Measurements from ENCODE around the gene CC2D1B.
"Not testable (repeated sequence)": the region's sequence is repeated elsewhere in the genome, so short reads cannot be mapped to it uniquely, and the experiment has no call there.

Gene CC2D1B, protein sequence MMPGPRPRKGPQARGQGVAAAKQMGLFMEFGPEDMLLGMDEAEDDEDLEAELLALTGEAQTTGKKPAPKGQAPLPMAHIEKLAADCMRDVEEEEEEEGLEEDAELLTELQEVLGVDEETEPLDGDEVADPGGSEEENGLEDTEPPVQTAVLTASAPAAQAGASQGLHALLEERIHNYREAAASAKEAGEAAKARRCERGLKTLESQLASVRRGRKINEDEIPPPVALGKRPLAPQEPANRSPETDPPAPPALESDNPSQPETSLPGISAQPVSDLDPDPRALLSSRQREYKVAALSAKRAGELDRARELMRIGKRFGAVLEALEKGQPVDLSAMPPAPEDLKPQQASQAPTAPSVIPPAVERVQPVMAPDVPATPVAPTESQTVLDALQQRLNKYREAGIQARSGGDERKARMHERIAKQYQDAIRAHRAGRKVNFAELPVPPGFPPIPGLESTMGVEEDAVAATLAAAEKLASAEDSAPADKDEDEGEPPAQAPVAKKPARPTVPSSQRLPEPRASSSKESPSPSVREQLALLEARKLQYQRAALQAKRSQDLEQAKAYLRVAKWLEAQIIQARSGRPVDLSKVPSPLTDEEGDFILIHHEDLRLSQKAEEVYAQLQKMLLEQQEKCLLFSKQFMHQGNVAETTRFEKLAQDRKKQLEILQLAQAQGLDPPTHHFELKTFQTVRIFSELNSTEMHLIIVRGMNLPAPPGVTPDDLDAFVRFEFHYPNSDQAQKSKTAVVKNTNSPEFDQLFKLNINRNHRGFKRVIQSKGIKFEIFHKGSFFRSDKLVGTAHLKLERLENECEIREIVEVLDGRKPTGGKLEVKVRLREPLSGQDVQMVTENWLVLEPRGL

GRCh38 chr1:52365746-52366516, at the start of gene CC2D1B:
Gene CC2D1B (minus strand): TSS chr1:52366205. CDS start chr1:52364620, 1,585 bp downstream.
- DNase-seq (ENCODE audit: low spot score): peak; percentile 93

- DNase-seq (ENCODE audit: low spot score): no peak
These were observed 48.9 kb upstream of the CC2D1B start for GRCh38 chr1:52414942-52415341.

- DNase-seq (ENCODE audit: low spot score): no peak
These were observed 47.5 kb upstream of the CC2D1B start for GRCh38 chr1:52413410-52413989.

DNA sequence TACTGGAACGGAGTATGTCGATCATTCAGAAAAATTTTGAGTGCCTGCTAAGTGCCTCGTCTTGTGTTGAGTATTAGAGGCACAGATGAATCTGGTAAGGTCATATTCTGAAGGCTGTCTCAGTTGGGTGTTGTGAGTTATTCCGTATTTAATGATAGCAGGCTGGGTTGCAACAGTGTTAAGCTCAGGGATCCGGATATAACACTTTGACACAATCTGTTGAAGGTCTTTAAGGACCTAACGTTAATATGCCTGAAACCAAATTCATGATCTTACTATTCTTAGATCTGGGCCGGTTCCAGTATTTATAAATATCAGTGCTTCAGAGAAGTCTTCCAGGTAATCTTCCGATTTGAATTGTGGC, 39.0 kb upstream of the CC2D1B start:
- DNase-seq (ENCODE audit: low spot score): no peak

GRCh38 chr1:52404116-52404974, 38.3 kb upstream of the CC2D1B start, which contains the start of the genes ORC1 and PRPF38A:
Gene ORC1 (minus strand): TSS chr1:52404423. CDS start chr1:52402223, 2,200 bp downstream.
Gene PRPF38A (plus strand): TSS chr1:52404602. CDS start chr1:52404750, 148 bp downstream.
- peak; percentile 99 for DNase-seq (ENCODE audit: low spot score)

- no peak for DNase-seq (ENCODE audit: low spot score)
These were observed 37.6 kb upstream of the CC2D1B start for GRCh38 chr1:52403566-52404115.

- DNase-seq (ENCODE audit: low spot score): no peak
These were observed 36.8 kb upstream of the CC2D1B start for GRCh38 chr1:52402860-52403240.

DNA sequence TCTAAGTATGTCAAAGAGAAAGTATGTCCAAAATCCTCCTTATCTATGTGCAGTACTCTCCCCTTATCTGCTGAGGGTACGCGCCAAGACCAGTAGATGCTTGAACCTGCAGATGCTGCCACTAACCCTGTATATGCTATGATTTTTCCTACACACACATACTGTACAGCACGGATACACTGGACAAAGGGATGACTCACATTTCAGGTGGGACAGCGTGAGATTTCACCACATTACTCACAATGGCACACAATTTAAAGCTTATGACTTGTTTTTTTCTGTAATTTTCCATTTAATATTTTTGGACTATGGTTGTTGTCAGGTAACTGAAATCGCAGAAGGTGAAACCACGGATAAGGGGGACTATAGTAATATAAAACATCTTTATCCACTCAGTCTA, 34.1 kb upstream of the CC2D1B start:
- no peak for DNase-seq (ENCODE audit: low spot score)

- DNase-seq (ENCODE audit: low spot score): no peak
These were observed 33.6 kb upstream of the CC2D1B start for GRCh38 chr1:52399629-52400028.

GRCh38 chr1:52393174-52393573, 27.2 kb upstream of the CC2D1B start:
- no peak for DNase-seq (ENCODE audit: low spot score)

DNA sequence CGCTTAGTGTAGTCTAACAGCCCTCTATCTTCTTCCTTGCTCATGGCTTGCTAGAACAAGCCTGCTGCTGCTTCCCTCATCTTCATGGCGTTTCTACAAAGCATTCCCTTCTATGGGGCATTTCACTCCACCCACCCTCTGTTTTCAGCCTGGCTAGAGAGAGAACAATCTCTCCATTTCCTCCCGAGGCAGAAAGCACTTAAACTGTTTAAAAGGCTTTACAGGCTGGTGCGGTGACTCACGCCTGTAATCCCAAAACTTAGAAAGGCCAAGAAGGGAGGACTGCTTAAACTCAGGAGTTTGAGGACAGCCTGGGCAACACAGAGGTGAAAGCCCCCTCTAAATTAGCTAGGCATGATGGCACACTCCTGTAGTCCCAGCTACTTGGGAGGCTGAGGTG, 20.5 kb upstream of the CC2D1B start:
- DNase-seq (ENCODE audit: low spot score): no peak

- no peak for DNase-seq (ENCODE audit: low spot score)
These were observed 19.4 kb upstream of the CC2D1B start for GRCh38 chr1:52385376-52385775.

- not testable (repeated sequence) for DNase-seq (ENCODE audit: low spot score)
These were observed 3.8 kb upstream of the CC2D1B start for GRCh38 chr1:52369851-52370250.

DNA sequence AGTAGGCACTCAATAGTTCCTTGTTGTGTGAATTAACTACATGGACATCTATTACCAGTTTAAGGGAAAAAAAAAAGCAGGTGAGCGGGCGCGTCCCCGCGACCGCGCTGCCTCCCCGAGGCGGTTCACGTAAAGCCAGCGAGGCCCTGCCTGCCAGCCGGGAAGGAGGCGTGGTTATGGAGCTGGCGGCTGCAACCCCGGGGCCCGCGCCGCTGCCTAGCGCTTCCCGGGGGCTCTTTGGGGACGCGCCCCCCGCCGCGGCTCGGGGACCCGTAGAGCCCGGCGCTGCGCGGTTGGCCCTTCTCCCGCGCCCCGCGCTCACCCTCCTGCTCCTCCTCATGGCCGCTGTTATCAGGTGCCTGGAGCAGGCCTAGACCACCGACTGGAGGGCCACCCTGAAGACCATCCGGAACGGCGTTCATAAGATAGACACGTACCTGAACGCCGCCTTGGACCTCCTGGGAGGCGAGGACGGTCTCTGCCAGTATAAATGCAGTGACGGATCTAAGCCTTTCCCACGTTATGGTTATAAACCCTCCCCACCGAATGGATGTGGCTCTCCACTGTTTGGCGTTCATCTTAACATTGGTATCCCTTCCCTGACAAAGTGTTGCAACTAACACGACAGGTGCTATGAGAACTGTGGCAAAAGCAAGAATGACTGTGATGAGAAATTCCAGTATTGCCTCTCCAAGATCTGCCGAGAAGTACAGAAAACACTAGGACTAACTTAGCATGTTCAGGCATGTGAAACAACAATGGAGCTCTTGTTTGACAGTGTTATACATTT, 2.6 kb upstream of the CC2D1B start:
- DNase-seq (ENCODE audit: low spot score): peak; percentile 67

GRCh38 chr1:52367272-52367671, 1.3 kb upstream of the CC2D1B start:
- no peak for DNase-seq (ENCODE audit: low spot score)

GRCh38 chr1:52366517-52366827, 467 bp upstream of the CC2D1B start:
- no peak for DNase-seq (ENCODE audit: low spot score)

- peak; percentile 41 for DNase-seq (ENCODE audit: low spot score)
These were observed 797 bp downstream of the CC2D1B start for GRCh38 chr1:52365071-52365745.

DNA sequence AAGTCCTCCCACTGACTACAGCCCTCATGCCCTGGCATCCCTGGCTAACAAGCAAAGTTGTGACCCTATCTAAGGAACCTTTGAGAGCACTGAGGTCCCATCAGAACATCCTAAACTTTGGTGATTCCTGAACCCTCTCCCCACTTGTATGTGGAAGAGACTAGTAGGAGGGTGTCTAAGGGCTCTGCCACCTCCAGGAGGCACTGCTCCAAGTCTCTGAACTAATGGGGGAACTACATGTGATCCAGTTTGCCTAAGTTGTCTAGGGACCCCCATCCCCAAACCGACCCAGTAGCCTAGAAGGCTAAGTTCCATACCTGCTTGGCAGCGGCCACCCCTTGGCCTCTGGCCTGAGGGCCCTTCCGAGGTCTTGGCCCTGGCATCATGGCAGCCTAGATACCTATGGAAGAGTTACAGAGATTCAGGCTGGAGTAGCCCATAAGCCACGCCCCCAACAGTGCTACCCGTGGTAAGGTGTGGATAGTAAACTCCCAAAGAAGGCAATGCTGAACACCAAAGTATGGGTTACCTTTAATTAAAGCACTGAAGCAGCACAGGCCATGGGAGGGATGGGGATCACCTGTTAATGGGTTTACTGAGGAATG, 1.7 kb downstream of the CC2D1B start:
- DNase-seq (ENCODE audit: low spot score): no peak

DNA sequence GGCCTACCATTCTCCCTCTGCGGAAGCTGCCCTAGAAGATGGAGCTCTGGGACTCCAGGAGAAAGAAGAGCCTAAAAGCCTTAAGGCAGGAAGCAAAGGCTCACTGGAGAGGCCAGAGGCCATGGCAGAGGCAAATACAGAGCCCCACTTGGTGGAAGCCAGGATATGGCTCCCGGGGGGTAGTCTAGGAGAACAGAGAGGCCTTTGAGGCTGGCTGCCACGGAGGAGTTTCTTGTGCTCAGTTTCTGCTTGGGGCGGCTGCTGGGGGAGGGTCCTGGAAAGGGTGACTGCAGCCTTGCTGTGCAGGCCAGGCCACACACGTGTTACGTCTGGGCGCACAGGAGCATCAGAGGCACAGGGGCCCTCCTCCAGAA, 5.4 kb downstream of the CC2D1B start:
- no peak for DNase-seq (ENCODE audit: low spot score)
